Thymus (tissue), 11 donors: ENCODE results near the gene CDC42EP1. TPM values are rescaled to one million over a fixed set of nuclear protein-coding genes. Genes with fewer than 3 reads are reported as not detected.

Experiments
- DNase-seq, 9 donors: peaks; one replicate each; pipeline ENCODE4 v3.0.0-alpha.2; 2013; ENCODE audit warnings: low spot score in 9 of 9, low read depth in 6 of 9, missing footprints in 1 of 9
- H3K27ac ChIP-seq, 2 donors: one replicate each; pipeline ENCODE4 v1.5.1; 2013; ENCODE audit warnings: control low read depth in 1 of 2, low read depth in 1 of 2, low read length in 1 of 2, mild to moderate bottlenecking in 1 of 2, moderate library complexity in 1 of 2
- H3K27me3 ChIP-seq, 2 donors: one replicate each; pipeline ENCODE4 v1.5.1; 2013; ENCODE audit warnings: low read length in 1 of 2; ENCODE audit not compliant: control insufficient read depth in 2 of 2, insufficient read depth in 1 of 2
- H3K36me3 ChIP-seq, 2 donors: one replicate each; pipeline ENCODE4 v1.5.1; 2013; ENCODE audit warnings: low read length in 1 of 2, mild to moderate bottlenecking in 1 of 2, moderate library complexity in 1 of 2; ENCODE audit not compliant: control insufficient read depth in 2 of 2, insufficient read depth in 2 of 2
- H3K4me1 ChIP-seq, 2 donors: one replicate each; pipeline ENCODE4 v1.5.1; 2013; ENCODE audit warnings: low read length in 2 of 2; ENCODE audit not compliant: control insufficient read depth in 2 of 2, insufficient read depth in 2 of 2
- H3K4me3 ChIP-seq, 2 donors: one replicate each; pipeline ENCODE4 v1.5.1; 2013; ENCODE audit warnings: low read length in 2 of 2, control low read depth in 1 of 2, mild to moderate bottlenecking in 1 of 2
- H3K9me3 ChIP-seq, 2 donors: one replicate each; pipeline ENCODE4 v1.5.1; 2013; ENCODE audit warnings: low read length in 1 of 2, mild to moderate bottlenecking in 1 of 2; ENCODE audit not compliant: control insufficient read depth in 2 of 2, insufficient read depth in 1 of 2
- WGBS: extraction: QIAGEN DNeasy Blood & Tissue Kit; methylation state at CpG from one replicate; pipeline ENCODE4 v1.1.7; 2013; 5-methylcytosine and 5-hydroxymethylcytosine counted together
- polyA plus RNA-seq: library from polyadenylated mRNA; stranded (reverse); fragments of 200-250 nt; gene quantifications from one replicate; pipeline ENCODE4 v1.2.3, GENCODE V29; 2013
- total RNA-seq: library from RNA; stranded (reverse); fragments of 120-200 nt; gene quantifications from one replicate; pipeline ENCODE4 v1.2.4, GENCODE V29; 2013
- donor health status: healthy.

The CDC42EP1 gene
- total and polyA plus RNA-seq, 2 donors = 1.7 to 5.8 TPM

GRCh38 chr22:37568448-37569008 lies 8.2 kb downstream of the CDC42EP1 start:
- WGBS = 97% methylated on average over 14 of the region's 14 CpGs
- Histone ChIP-seq H3K27me3 (peaks cover 3 to 62% of the 10 kb centered on the region in 2 donors), H3K27ac (no peak overlapping the region), H3K36me3 (no peaks in the 10 kb centered on the region), H3K4me1 (peaks cover 14 to 20% of the 10 kb centered on the region in 2 donors), H3K4me3 (no peak overlapping the region), H3K9me3 (no peaks in the 10 kb centered on the region)
- DNase-seq = no peak

GRCh38 chr22:37569009-37569920 lies 9.0 kb downstream of the CDC42EP1 start:
- no peak for DNase-seq
- Histone ChIP-seq H3K9me3 (no peaks in the 10 kb centered on the region), H3K4me1 (peaks cover 14 to 15% of the 10 kb centered on the region in 2 donors), H3K36me3 (no peaks in the 10 kb centered on the region), H3K27ac (no peak overlapping the region), H3K27me3 (peaks cover 0 to 55% of the 10 kb centered on the region in 2 donors), H3K4me3 (no peak overlapping the region)
- 89% methylated on average over 21 of the region's 21 CpGs for WGBS

GRCh38 chr22:37569921-37570660 lies 9.8 kb downstream of the CDC42EP1 start:
- H3K4me1 ChIP-seq = peaks cover 14 to 15% of the 10 kb centered on the region in 2 donors
- H3K4me3 ChIP-seq = no peak overlapping the region
- WGBS = 85% methylated on average over 9 of the region's 9 CpGs

GRCh38 chr22:37570661-37570976 lies 10.3 kb downstream of the CDC42EP1 start:
- Histone ChIP-seq H3K27me3 (peaks cover 0 to 46% of the 10 kb centered on the region in 2 donors), H3K4me1 (peaks cover 14 to 15% of the 10 kb centered on the region in 2 donors), H3K27ac (no peak overlapping the region), H3K9me3 (no peaks in the 10 kb centered on the region), H3K36me3 (no peaks in the 10 kb centered on the region), H3K4me3 (no peak overlapping the region)
- 94% methylated on average over 4 of the region's 4 CpGs for WGBS
- DNase-seq = no peak

More at GRCh38 chr22:37569921-37570660, 9.8 kb downstream of the CDC42EP1 start:
- Histone ChIP-seq H3K27me3 (peaks cover 0 to 50% of the 10 kb centered on the region in 2 donors), H3K36me3 (no peaks in the 10 kb centered on the region), H3K27ac (no peak overlapping the region), H3K9me3 (no peaks in the 10 kb centered on the region)
- DNase-seq = no peak

GRCh38 chr22:37571258-37571991 lies 11.1 kb downstream of the CDC42EP1 start:
- Histone ChIP-seq H3K36me3 (no peaks in the 10 kb centered on the region), H3K27me3 (peaks cover 0 to 38% of the 10 kb centered on the region in 2 donors), H3K27ac (no peak overlapping the region), H3K4me3 (no peak overlapping the region), H3K9me3 (no peaks in the 10 kb centered on the region), H3K4me1 (peaks cover 9 to 11% of the 10 kb centered on the region in 2 donors)
- no peak for DNase-seq
- 84% methylated on average over 16 of the region's 16 CpGs for WGBS

- Histone ChIP-seq H3K36me3 (no peaks in the 10 kb centered on the region), H3K27me3 (peaks cover 0 to 32% of the 10 kb centered on the region in 2 donors), H3K4me1 (peaks cover 4 to 7% of the 10 kb centered on the region in 2 donors), H3K27ac (no peak overlapping the region), H3K4me3 (no peak overlapping the region), H3K9me3 (no peaks in the 10 kb centered on the region)
- DNase-seq = no peak
- WGBS = 98% methylated on average over 8 of the region's 8 CpGs
Measured at GRCh38 chr22:37571992-37572373, 11.7 kb downstream of the CDC42EP1 start.

GRCh38 chr22:37575490-37576003 lies 15.3 kb downstream of the CDC42EP1 start:
- Histone ChIP-seq H3K4me3 (no peak overlapping the region), H3K27ac (no peak overlapping the region), H3K4me1 (peaks cover 0 to 10% of the 10 kb centered on the region in 2 donors), H3K36me3 (no peaks in the 10 kb centered on the region), H3K27me3 (peaks cover 0 to 11% of the 10 kb centered on the region in 2 donors), H3K9me3 (no peaks in the 10 kb centered on the region)
- 95% methylated on average over 10 of the region's 10 CpGs for WGBS
- no peak for DNase-seq

- peaks cover 0 to 12% of the 10 kb centered on the region in 2 donors for H3K27me3 ChIP-seq
- no peak for DNase-seq
Measured at GRCh38 chr22:37578002-37578401, 17.7 kb downstream of the CDC42EP1 start.

More at GRCh38 chr22:37578002-37578401, 17.7 kb downstream of the CDC42EP1 start:
- H3K4me3 ChIP-seq = no peak overlapping the region
- no peaks in the 10 kb centered on the region for H3K36me3 ChIP-seq
- peaks cover 0 to 12% of the 10 kb centered on the region in 2 donors for H3K4me1 ChIP-seq
- 95% methylated on average over 5 of the region's 5 CpGs for WGBS
- no peaks in the 10 kb centered on the region for H3K9me3 ChIP-seq
- no peak overlapping the region for H3K27ac ChIP-seq
